GM18868 (cell line): ENCODE measurements around the gene HOXB4.

Experiments
- ATAC-seq: cut with Tn5 transposase; IDR thresholded peaks from one replicate; pipeline ENCODE4 v1.9.1; 2021; ENCODE audit warnings: mild to moderate bottlenecking, moderate library complexity; ENCODE audit not compliant: unreplicated experiment

The HOXB4 gene

DNA sequence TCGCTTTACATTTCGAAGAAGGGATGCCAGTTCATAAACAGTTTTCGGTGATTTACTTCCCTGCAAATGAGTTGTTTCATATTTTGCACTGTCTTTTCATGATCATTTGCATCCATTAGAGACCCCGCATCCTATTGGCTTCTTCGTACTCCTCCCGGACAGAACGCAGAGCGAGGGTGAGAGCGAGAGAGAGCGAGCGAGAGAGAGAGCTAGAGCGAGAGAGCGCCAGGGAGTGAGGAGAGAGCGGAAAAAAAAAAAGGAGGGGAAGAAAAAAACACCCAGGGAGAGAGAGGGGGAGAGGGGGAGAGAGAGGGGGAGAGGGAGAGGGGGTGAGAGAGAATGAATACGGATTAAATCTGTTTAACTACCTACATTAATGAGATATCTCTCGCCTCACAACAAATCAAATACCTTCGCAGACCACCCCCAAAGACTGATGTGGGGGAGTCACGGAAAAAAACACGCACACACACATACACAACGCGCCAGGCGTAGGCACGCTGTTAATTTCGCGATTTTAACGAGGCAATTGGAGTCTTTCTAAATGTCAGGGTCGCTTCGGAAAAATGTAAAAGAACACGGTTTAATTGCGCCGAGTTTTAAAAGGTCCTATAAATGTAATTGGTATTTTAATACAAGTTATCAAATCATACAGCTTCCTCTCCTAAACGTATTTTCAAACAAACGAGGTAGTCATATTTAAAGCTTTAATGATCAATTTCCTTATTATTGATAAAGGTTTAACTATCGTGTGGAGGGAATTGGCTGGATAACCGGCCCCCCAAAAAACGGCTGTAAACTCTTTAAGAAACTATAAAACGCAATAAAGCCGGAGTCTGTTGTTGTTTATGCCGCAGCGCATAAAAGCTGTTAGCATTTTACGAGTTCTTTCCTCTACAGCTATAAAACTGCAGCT, 37.2 kb upstream of the HOXB4 start, which contains the start of gene HOXB8:
Gene HOXB8, minus strand, starts transcription at position 246 of the 916 bp plus-strand sequence. CDS start 588 bp downstream, outside the sequence.
- ATAC-seq, result no peak

DNA sequence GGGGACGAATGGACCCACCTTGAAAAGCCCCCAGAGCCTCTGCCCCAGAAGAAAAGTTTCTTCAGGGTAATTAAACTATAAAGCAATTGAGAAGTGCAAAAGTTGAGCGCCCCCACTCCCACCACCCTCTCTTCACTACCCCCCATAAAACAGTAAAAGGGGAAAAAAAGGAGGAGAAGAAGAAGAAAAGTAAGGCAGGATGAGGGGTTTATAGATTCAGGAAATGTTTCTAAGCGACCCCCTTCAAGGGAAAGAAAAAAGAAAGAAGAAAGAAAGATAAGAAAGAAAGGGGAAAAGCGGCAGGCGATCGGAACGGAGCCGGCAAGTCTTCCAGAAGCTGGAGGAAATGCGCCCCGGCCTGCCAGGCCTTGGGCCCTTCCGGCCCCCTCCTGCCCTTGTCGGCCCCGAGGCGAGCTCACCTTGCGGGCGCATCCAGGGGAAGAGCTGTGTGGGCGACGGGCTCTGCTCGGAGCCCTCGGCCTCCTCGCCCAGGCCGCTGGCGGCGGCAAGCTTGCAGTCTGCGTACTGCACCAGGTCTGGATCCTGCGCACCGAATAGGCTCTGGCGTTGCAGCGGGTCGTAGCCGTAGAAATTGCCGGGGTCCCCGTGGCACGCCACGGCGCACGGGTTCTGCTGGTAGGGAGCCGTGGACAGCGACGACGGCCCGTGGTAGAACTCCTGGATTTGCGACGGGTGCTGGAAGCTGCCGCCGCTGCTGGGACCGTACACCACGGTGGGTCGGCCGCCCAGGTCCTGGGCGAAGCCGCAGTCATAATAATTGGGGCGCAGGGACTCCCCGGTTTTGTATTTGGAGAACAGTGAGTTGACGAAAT, 35.9 kb upstream of the HOXB4 start:
- ATAC-seq, result no peak

DNA sequence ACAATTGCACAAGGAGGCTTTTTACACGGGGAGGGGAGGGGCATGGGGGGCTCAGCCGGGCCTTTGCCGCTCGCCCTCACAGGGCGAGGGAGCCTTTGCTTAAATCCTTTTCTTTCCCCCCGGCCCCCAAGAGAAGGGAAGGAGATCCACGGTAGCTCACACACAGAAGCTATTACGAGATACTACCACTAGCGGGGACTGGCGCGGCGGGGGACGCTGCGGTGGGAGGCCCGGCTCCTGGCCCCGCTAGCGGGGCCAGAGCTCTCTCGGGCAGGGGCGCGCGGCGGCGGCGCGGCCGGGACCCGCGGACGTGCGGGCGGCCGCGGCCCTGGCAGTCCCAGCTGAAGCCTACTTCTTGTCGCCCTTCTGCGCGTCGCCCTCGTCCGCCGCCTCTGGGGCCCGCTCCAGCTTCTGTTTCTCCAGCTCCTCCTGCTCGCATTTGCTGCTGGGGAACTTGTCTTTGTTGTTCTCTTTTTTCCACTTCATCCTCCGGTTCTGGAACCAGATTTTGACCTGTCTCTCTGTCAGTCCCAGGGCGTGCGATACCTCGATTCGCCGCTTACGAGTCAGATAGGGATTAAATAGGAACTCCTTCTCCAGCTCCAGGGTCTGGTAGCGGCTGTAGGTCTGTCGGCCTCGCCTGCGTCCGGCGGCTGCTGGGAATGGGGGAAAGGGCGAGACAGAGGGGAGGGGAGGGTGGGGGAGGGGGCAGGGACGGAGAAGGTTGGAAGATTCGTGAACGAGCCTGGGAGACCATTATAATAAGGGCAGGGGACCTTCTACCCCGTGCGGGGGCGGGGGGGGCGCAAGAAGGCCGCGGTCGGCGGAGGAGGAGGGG, 34.9 kb upstream of the HOXB4 start:
- no peak for ATAC-seq

DNA sequence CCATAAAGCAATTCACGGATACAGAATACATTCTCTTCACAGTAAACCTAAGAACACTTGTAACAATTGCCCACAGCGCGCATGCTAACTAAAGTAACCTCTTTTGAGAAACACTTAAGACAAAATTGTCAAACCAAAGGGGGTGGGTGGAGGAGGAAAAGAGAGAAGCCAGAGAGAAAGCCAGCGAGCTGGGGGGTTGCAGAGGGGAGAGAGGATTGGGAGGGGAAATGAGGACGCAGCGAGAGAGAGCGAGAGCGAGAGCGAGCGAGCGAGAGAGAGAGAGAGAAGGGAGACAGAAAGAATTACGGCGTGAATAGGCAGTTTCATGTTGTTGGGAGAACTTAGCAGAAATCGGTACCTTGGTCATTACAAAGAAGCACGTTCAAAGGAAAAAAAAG, 34.3 kb upstream of the HOXB4 start:
- no peak for ATAC-seq

DNA sequence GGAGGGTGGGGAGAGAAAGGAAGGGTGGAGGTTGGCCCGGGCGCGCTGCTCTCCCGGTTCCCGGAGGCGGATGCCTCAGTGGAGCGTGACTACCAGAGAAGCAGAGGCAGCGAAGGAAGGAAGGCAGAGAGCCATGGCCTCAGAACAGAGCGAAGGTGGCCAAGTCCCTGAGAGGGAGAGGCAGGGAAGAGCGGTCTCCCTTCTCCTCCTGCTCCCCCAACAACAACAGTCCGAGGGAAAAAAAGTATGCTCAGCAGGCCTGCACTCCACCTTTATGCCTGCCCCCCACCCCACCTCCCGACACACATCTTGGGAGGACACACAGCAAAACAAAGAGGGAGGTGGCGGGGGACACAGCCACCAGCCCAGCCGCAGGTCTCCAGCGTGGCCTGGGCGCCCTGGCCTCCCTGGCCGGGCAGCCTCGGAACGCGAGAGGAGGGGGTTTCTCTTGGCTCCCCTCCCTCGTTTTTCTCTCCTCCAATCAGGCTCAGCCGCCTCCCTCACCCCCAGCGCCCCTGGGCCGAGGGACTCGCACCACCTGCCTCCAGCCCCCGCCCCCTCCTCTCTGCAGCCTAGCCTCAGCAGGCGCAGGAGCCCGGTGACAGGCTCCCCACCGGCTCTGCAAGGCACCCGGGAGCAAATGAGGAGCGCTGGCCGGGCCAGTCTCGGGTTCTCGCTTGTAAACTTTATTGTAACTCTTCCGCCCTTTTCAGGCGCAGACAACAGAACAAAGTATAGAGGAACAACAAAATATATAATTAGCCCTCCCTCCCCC, 33.7 kb upstream of the HOXB4 start:
- ATAC-seq, result no peak

DNA sequence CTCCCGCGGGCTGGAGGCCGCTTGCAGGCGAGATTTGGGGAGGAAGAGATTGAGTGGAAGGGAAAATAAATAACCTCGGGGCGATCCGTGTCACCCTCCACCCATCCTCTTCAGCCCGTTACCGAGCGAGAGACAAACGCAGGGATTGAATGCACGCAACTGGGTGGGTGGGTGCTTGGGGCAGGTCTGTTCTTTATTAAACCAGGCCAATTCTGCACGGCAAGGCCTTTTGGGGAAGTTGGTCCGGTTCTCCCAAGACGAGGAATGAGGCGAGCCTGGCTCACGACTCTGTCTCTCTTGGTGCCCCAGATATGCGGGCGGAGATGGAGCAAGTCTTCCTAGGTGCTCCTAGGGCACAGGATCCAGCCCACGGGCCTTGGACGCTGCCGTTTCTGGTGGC, 33.1 kb upstream of the HOXB4 start:
- no peak for ATAC-seq

DNA sequence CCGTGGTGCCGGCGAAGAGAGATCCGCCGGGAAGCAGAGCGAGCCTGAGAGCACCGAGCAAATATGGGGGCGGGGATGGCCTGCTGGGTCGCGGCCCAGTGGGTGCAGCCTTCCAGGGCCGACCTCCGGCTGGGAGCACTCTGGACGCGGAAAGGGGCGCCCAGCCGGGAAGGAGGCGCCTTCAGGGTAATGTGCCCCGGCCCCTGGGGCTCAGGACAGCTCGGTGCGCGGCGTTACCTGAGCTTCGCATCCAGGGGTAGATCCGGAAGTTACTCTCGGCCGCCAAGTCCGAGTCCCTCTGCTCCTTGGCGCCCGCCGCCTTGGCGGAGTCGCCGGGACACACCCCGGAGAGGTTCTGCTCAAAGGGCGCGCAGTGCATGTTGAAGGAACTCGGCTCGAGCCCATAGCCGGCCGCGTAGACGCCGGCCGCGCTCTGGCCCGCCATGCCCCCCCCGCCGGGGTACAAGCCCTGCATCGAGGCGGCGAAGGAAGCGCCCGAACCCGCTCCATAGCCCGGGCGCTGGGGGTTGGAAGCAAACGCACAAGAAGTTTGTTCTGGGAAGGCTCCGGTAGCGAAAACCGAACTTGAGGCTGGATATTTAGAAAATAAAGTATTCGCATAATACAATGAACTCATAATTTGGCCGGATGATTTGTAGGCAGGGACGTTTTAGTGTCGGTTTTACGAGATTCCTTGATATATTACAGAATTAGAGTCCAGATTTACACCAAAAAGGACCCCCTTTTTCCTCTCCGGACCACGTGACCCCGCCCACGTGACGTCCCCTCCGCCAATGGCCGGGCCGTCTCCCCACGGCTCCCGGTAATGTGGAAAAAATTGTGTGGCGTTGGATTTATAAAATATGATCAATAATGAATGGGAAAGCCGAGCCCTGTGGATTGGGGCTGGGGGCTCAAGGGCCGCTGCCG, 32.4 kb upstream of the HOXB4 start, which contains the start of gene HOXB7:
Gene HOXB7, minus strand, starts transcription at position 736 of the 930 bp plus-strand sequence. Its CDS starts 99 bp downstream, at position 637.
- ATAC-seq, result no peak

DNA sequence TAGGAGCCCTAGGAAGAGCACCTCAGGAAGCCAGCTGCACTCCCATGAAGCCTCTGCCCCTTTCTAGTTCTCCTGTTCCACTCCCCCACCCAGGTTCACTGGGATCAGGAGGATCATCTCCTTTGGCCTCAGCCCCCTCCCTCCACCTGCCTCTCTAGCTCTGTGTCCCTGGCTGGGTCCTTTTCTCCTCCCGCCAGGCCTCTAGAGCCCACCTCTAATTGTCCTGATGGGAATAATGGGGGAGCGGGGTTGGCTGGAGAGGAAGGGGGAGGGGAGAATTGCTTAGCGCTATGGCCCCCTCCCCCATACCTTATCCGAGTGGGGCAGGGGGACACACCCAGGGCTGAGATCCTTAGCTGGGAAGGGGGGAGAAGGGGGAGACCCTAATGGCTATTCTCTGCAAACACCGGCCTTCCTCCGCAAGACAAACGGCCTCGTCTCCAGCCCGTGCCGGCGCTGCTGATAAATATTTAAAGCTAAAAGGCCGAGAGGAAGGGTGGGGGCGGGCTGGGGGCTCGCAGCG, 31.7 kb upstream of the HOXB4 start:
- ATAC-seq, result no peak

DNA sequence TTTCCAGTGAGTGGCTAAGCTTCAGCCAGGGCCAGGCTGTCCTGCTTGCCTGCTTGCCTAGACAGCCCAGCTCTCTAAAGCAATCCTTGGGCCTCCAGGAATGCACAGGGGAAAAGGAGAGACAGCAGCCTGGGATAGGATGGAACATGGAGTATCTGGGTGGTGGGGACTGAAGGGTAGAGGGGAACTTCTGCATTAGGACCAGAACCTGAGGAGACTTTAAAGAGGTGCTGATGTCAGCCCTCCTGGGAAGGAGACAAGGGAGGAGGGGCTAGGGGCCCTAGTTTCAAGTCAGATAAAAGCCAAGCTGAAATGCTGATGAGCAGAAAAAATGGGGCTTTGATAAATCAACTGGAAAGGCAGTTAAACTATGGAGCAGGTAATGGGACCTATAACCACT, 30.9 kb upstream of the HOXB4 start:
- no peak for ATAC-seq

DNA sequence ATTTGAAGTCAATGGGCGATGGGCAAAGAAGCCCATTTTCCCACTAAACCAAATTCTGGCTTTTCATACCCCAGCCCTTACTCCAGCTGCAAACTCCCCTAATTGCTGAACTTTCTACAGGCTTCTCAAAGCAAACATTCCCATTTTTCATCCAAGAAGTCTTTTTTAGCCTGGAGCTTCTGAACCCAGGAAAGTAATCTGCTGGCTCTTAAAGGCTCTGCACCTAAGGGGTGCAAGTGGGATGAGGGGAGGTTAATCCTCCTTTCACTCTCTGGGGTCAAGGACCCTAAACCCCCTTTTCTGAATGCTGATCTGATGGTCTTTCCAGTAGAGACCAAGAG, 30.3 kb upstream of the HOXB4 start:
- ATAC-seq, result no peak

DNA sequence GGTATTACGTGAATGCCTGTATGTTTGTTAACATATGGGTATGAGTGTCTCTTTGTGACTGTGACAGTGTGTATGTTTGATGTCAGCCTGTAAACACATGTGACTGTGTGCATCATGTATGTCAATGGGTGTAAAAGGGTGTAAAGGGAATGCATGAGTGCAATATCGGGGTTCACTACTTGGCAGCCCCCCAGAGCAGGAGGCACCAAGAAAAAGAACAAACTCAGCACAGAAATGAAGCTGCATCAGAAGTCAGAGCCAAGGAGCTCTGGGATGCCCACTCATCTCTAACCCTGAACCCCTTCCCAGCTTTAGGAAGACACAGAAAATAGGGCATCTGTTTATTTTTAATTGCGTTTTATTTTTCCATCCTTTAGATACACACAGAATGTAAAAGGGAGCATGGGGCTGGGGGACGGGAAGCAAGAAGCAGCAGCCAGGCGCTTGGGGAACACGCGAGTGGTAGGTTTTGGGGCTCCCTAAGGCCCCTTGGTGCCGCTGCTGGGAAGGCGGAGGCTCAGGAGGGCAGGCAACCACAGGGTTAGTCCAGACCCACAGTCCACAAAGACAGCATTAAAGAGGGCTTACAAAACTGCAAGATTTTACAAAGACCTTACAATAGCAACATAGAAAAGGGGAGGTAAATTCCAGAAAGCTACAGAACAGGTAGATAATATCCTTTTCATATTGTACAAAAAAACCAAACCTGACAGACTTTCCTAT, 28.9 kb upstream of the HOXB4 start:
- ATAC-seq, result no peak

DNA sequence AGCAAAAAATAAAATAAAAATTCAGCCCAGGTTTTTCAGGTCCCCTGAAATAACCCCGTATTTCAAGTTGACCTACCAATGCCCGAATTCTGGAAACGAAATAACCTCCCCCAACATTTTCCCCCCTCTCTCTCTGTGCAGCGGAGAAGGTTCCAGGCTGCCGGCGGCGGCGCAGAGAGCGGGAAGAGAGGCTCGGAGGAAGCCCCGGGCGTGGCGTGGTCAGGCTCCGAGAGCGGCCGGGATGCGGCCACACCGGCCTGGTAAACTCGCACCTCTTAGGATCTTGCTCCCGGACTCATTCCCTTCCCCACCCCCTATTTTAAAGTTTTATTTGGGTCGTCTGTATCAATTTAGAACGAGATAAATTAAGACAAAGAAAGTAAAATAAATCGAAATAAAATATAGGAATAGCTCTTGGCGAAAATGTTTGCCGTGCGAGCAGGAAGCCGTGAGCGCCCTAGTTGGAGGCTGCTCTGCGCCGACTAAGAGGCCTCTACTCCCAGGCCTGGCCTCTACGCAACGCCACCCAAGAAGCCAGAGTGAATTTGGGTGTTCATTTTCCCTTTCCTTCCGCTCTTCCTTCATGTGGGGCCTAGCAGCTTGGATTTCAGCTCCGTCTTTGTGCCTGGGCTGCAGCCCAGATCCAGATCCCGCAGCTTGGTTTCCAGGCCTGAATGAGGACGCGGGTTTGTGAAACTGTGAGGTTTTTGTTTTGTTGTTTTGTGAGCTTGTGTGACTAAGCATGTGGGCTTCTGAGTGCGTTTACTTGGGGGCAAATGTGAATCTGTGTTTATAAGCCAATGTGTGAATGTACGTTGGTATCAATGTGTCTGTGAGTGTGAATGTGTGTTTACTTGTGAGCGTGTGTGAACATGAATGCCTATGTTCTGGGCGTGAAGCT, 28.1 kb upstream of the HOXB4 start:
- no peak for ATAC-seq

DNA sequence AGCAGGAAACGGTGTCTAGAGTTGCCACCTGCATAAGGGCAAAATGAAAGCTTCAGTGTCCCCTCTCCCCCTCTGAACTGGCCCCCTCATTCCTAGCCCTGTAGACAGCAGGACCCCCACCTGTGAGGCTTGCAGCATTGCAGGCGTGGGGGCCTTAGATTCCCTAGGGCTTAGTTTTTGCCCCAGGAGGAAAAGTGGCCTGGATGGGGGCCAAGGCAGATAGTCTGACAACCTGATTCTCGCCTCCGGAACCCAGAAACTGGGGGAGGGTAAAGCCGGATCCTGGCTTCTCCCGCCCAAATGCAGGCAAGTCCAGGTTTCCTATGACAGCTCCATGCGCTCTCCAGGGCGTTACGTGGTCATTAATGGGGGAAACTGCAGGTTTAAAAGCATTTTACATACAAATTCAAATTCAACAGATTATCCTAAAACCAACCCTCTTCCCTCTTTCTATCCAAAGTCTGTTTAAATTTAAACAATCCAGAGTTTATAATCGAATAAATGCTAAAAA, 27.3 kb upstream of the HOXB4 start:
- no peak for ATAC-seq

DNA sequence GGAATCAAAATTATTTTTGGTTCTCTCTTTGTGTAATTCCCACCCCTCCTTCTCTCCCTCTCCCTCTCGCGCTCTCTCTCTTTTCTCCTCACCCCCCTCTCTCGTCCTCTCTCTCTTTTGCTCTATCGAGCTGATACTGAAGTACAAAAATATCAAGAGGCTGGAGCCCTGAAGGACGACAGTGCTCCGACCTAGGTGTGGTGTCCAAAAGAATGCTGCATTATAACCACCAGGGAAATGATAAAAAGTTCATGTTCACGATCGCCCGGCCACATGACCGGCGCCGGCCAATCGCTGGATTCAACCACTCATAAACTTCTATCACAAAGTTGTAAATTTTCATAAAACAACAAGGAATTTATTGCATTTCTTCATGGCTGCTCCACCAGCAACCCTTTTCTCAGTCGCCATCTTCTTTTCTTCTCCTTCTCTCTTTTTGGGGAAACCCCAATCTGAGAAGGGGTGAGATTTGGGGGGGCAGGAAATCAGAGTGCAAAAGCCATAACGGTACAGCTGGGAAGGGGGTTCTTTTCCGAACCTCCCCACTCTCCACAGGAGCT, 26.7 kb upstream of the HOXB4 start, which contains the start of gene HOXB6:
Gene HOXB6, minus strand, starts transcription at position 217 of the 560 bp plus-strand sequence. CDS start 6,836 bp downstream, outside the sequence.
- ATAC-seq, result no peak

DNA sequence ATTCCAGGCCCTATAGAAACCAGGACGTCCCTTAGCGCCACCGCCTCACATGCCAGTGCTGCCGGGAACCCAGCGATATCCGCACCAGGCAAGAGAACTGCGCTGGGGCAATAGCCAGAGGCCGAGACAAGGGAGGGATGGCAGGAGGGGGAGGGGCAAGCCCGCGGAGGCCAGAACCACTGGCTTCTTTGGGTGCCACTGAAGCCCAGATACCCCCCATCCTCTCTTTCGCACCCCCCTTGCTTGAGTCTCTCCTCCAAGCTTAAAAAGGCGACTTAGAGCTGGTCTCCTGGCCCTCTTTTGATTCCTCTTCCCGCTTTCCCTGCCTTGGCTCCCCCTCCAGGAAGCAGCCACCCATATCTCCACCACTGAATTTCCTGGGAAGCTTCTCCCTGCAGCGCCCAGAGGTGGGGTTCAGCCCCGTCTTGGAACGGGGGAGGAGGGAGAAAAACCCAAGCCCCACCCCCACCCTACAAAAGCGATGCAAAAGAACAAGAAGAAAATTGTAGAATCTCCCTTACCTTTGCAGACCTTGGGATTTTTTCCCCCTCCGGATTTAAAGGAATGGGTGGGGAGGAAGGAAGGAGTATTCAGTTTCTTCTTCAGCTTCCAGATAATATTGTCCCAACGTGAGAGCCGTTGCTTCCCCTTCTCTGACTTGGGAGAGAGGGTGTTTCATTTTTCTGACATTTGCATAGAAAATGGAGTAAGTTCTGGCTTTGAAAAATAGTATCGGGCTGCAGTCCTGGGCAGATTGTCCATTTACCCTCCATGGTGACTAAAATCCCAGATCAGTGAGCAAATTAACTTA, 26.0 kb upstream of the HOXB4 start:
- no peak for ATAC-seq
